HG02884 (cell line): ENCODE measurements around the gene KCNJ10.

ENCODE experiments used
- ATAC-seq: cut with Tn5 transposase; IDR thresholded peaks from one replicate; pipeline ENCODE4 v1.9.1; 2021; ENCODE audit warnings: mild to moderate bottlenecking, moderate library complexity; ENCODE audit not compliant: unreplicated experiment

Gene KCNJ10

DNA sequence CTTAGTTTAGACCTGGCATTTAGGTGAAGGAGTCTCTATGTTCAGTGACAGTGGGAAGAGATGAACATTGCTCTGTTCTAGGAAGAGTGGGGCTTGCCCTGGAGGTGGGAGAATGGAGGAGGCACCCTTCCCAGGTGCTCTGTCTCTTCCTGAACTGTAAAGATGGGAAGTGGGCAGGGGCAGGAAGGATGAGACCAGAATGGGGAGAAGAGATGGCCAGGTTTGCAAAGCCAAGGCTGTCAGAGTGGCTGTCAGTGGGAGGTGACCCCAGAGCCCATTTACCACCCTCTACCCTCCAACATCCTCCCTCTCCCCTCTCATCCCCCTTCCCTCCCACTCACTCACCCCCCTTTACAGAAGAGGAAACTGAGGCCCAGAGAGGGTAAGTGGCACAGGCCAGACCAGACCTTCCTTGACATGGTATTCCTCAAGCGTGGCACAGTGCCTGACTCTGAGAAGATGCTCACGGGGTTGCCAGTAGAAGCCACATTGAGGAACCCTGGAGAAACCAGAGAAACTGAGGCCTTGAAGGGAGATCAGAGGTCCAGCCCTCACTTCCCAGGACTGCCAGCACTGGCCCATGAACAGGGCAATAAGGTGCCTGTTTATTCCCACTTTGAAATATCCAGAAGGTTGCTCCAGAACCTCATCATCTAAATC lies 29.9 kb upstream of the KCNJ10 start:
- no peak for ATAC-seq

DNA sequence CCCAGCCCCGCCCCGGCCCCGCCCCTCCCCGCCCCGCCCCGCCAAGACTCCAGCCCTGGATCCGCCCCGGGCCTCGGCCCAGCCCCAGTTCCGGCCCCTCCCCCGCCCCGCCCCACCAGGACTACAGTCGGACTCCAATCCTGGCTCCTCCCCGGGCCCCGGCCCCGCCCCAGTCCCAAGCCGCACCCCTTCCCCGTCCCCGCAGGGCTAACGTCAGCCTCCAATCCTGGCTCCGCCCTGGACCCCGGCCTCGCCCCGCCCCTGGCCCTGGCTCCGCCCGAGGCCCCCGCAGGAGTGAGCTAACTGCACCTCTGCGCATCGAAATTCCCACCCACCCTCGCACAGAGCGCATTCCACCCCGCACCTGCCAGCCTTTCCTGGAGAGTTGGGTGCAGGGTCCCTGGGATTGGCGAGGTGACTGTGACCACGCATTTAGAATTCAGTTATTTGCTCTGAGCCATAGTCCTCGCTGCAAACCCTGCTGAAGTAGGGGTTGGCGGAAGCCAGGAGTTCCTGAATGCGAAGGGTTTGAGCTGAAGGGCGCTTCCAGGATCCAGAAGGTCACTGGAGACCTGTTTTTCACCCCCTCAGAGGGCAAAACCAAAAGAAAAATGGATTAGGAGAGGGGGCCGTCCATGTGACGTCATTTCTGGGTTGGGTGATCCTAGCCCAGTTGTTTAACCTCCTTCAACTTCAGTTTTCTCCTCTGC lies 29.0 kb upstream of the KCNJ10 start:
- peak; percentile 87 for ATAC-seq

- ATAC-seq = peak; percentile 49
Observed at GRCh38 chr1:160097911-160098851, 28.2 kb upstream of the KCNJ10 start, which contains the start of gene IGSF8. IGSF8 (minus strand) TSS chr1:160098619; CDS start chr1:160098472, 147 bp downstream.

DNA sequence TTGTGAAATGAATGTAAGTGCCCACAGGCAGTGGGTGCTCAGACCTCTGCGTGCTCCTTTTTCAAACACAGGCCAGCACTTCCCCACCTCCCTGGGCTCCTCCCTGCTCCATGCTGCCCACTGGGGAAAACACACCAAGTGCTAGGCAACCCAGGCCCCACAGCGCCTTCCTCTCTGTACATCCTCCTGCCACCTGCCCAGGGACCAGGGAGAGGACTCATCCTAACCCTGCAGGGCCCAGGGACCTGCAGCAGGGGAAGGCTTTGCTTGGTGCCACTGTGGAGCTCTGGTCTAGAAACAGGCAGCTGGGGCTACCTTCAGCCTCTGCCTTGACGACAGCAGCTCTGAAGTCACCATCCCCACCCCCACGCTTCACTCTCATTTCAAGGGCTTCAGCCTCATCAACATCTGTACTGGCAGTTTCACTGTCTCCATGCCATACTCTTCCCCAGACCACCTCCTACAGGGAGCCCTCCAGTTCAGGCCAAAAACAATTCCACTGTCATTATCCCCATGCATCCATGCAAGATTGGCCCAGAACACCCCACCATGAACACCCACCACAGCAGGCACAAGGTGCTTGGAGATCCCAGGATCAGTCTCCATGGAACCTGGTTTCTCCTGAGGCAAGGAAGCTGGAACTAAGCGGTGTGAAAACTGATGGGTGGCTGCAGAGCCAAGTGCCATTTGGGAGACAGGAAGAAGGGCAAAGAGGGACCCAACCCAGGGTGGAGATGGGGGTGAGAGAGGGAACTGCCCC lies 27.4 kb upstream of the KCNJ10 start:
- no peak for ATAC-seq

DNA sequence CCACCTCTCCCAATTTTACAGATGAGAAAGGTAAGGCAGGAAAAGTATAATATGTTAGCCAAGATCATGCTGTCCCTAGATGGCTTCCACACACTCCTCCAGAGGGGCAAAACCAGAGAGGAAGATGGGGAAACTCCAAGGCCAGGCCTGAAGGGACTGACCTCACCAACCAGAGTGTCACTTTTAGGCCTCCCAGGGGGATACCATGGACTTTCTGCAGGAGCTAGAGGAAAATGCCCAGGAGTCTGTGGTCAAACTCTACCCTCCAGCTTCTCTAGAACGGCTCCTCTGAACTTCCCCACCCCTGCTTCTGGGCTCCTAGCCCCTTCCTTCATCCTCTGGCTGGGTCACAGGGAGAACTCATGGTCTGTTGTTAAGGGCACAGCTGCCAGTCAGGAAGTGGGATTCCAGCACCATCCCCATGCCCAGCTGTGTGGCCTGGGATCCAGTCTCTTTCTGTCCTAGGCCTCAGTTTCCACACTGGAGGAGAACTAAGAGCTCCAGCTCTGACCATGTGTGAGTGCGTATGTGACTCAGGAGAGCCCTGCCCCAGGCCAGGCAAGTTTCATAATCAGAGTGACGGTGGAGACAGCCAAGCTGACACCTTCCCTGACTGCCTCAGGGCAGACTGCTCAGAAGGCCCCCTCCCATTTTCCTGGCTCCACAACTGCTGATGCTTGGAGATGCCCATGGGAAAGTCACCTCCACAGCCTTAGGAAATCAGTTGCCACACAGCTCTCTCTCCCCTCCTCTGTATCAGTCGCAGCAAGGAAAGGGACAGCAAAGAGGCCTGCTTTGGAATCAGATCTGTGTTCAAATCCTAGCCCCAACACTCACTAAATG lies 26.5 kb upstream of the KCNJ10 start:
- ATAC-seq = no peak

DNA sequence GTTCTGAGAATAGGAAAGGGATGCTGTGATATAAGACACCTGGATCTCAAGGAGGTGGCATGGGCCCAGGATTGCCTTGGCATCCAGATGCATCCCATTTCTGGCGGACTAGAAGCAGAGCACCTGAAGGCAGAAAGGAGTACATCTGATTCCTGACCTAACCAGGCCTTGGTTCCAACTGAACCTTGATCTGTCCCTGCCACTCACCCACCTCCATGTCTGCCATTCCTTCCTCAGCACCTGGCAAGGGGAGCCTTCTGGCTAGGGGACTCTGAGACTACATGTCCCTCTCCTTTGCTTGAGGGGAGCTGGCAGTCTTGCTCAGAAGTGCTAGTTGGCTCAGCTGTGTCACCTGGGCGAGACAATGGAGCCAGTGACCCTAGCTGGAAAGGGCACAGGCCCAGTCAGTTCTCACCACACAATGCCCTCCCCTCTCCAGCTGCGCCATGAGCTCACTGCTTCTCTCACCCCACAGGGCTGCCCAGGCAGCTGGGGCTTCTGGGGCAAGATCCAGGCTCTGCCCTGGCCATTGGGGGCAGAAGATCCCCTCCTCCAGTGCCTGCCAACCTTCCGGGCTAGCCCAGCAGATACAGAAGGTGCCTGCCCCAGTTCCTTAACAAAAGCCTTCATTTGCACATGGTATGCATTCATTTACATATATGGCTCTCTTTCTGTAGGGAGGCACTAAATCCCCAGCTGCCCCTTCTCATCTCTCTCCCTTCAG lies 25.6 kb upstream of the KCNJ10 start:
- ATAC-seq = no peak

DNA sequence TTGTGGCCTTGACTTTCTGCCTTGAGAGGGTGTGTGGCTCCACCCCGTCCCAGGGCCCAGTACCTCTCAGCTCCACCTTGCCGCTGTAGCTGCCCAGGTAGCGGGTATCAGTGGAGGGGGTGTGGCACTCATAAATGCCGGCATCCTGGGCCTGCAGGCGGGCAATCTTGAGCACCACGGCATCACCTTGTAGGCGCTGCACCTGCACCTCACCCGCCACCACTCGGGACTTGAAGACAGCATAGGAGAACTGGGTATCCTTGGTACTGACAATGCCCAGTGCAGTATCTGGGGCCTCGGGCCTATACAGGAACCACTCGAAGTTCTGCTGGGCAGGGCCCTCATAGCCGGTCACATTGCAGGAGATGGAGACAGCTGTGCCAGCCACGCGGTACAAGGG lies 24.8 kb upstream of the KCNJ10 start:
- no peak for ATAC-seq

DNA sequence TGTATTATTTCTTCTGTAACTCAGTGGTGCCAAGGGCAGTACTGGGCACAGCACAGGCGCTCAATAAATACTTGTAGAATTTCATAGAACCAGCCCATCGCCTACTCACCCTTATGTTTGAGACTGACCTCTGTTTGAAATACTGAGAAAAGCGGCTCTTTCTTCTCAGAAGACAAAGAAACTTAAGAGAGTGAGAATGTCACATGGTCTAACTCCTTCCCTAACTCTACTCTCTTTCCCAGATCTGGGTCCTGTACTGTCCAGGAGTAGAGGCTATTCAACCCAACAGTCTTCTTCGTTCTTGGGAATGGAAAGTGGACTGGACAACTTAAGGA lies 24.3 kb upstream of the KCNJ10 start:
- no peak for ATAC-seq

DNA sequence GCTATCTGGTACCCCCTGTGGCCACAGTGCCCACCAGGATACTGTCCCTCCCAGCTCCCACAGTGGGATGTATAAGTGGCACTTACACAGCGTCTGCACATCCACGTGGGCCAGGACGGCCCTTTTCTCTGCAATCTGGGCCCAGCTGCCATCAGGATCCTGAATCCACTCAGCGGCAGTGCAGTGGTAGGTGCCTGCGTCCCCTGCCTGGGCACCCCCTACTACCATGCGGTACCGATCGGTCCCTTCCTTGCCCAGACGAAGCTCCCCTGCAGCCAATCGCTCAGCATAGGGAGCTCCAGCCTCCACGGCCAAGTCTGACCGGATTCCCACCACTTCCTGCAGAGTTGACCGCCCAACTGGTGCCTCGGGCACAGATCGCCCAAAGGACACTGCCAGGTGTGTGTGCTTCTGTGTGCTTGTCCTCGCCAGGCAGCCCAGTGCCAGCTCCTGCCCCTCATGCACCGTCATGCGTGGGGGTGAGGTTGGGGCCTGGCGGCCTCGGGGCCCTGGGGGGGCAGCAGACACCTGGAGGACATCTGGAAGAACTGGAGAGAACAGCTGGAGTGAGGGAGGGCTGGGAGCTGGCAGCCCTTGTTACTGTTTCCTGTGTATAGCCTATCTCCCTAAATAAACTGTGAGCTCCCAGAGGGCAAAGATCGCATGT lies 23.8 kb upstream of the KCNJ10 start:
- no peak for ATAC-seq

GRCh38 chr1:160093069-160093395 lies 23.1 kb upstream of the KCNJ10 start:
- no peak for ATAC-seq

DNA sequence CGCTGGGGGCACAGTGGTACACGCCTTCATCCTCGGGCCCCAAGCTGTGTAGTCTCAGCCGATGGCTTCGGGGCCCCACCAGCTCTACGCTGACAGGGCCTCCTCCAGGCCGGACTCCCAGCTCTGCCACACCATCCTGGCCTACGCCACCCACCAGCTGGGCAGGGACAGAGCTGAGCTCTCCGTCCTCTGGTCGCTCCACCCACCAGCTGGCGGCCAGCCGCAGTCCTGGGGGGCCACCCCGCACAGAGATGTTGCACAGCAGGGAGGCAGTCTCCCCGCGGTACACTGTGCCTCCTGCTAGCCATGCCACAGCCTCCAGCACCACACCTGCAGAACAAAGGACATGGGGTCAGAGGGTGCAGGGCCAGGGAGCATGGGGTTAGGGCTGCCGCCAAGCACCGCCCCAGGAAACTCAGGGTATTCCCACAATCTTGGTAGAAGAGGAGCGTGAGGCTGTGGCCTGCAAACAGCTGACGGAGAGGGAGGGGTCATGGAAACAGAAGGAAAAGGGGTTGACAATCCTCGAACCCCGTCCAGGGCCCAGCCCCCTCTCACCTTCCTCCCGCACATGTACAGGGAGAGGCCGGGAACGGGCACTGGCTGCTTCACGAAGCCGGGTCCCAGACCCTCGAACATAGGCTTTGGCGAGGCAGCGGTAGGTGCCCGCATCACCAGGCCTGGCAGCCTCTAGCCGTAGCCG lies 22.6 kb upstream of the KCNJ10 start:
- ATAC-seq = no peak

GRCh38 chr1:160091666-160092223 lies 21.8 kb upstream of the KCNJ10 start:
- ATAC-seq = no peak

- no peak for ATAC-seq
Observed at GRCh38 chr1:160090760-160091159, 20.8 kb upstream of the KCNJ10 start.

DNA sequence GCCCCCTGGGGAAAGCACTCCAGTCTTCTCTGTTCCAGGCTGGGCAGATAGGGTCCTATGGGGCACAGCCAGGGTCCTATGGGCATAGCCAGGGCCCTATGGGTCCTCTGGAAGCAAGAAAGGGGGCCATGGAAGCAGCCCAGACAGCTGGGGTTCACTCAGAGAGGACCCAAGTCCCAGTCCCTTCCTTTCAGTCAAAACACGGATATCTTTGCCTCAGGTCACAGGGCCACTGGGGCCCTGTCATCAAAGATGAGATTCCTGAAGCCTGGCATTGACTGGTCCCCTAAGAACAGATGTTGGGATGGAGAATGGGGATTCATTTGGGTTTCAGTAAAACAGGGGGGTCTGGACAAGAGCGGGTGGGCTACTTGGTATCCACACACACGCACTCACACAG lies 19.9 kb upstream of the KCNJ10 start:
- no peak for ATAC-seq

DNA sequence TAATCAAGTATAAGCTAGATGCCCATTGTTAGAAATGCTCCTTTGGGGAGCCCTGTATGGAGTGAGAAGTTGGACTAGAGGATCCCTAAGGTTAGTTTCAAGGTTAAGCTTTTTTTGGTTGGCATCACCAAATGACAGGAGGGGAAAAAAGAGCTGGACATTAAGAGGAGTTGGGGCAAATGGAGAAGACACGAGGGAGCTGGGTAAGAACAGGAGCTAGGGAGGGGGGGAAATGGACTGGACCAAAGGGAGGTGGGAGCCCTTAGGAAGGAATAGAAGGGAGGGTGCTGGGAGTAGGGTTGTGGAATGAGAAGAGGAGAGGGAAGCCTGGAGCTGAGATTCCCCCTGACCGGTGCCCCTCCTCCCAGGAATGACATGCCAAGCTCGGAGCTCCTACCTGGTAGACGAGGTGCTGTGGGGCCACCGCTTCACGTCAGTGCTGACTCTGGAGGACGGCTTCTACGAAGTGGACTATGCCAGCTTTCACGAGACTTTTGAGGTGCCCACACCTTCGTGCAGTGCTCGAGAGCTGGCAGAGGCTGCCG lies 17.2 kb upstream of the KCNJ10 start:
- no peak for ATAC-seq

GRCh38 chr1:160086456-160086892 lies 16.5 kb upstream of the KCNJ10 start:
- no peak for ATAC-seq

- ATAC-seq = no peak
Observed at GRCh38 chr1:160085686-160086455, 15.9 kb upstream of the KCNJ10 start.
